T-helper 2 cell treated with Interferon-gamma antibody and Interleukin-4, amounts not matched to agents 100 ng/mL and 5 ng/mL, for 36 hours (primary cell): ENCODE results near the gene GNB1L. TPM values are rescaled to one million over a fixed set of nuclear protein-coding genes. Genes with fewer than 3 reads are reported as not detected.

Experiments used
- intact Hi-C: fragments of 100-400 bp; cut with micrococcal nuclease; formaldehyde crosslinking; loops from one replicate; pipeline ENCODE4 v1.15.1; 2023
- total RNA-seq: library from RNA; stranded (reverse); gene quantifications from 2 replicates; pipeline ENCODE4 v1.2.3, GENCODE V29; 2022

Gene GNB1L
- total RNA-seq, 1 donor from 2014 or later = 9.6 TPM

DNA sequence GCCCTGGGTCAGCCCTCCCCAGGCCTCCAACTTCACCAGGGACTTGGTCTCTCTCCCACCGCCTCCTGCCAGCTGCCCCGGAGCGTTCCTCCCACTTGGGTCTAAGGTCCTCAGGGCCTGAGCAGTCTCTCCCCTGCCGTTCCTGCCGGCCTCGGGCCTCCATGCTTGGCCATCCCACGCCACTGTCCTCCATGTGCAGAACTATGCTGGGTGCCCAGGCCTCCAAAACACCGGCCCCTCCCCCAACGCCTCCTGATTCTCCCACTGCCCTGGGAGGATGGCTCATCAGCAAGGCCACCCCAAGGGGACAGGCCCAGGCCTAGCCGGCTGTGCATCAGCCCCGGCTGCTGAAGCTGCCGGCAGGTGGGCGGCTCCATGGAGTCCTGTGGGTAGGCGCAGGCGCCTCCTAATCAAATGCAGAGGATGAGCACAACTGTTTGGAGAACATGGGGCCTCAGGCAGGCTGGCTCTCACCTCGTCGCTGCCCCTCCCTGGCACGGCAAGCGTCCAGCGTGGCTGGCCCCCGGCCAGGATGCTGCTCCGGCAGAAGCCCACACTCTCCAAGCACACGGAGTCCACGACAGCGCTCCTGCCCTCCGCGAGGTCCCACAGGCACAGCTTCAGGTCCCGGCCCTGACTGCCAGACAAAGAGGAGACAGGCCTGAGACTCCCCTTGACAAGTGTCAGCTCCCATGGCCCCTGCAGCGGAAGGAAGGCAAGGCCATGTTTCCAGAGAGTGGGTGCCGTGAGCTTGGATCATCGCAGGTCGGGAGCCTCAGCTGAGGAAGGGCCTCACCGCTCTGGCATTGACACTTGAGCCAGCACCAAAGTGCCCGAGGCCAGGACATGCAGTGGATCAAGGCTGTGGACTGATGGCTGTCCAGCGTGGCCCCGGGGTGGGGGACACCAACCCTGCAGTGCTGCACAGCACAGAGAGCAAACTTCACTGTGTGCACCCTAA is 42.6 kb downstream of the GNB1L start:
- intact Hi-C loops = no loop called here

GRCh38 chr22:19811211-19811621 is 43.5 kb downstream of the GNB1L start:
- intact Hi-C loops = no loop called here

DNA sequence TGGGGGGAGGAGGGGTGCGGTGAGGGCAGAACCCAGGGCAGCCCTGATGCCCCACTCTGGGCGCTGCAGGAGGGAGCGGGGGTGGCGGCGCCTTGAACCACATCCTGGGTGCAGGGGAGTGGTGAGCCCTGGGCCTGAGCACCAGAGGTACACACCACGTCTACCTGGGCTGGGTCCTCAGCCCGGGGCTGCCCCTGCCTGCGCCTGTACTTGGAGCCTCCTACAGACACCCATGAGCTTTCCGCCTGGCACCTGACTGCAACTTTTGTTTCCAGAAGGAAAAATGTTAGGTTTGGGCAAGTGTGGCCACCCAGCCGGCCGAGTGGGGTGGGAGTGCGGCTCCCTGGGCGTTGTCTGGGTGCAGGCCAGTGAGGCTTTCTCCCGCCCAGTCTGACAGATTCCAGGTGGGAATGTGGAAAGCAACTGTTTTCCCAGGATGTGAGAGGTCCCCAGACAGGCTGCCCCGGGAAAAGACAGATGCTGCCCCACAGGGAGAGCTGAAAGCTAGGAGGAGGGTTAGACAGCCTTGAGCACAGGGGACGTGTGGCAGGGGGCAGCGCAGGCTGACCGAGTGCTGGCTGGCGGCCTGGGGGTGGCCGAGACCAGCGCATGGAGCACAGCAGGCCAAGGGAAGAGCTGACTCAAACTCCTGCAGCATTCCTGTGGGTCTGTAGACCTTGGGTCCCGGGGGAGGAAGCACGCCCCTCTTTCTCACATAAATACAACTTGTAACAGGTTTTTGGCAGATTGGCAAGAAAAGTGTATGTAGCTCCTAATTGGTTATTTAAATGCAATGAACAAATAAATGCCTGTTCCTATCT is 44.1 kb downstream of the GNB1L start:
- intact Hi-C loops = no loop called here

DNA sequence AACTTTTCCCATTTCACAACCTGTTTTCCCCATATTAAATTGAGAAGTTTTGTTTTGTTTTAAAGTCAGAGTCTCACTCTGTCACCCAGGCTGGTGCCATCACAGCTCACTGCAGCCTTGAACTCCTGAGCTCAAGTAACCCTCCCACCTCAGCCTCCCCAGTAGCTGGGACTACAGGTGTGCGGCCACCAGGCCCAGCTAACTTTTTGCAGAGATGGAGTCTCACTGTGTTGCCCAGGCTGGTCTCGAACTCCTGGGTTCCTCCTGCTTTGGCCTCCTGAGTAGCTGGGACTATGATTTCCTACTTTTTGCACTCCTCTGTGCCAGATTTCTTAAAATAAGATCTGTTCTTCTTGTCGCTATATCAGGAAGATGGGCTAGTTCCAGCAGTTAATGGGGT is 44.9 kb downstream of the GNB1L start:
- intact Hi-C loops = no loop called here

DNA sequence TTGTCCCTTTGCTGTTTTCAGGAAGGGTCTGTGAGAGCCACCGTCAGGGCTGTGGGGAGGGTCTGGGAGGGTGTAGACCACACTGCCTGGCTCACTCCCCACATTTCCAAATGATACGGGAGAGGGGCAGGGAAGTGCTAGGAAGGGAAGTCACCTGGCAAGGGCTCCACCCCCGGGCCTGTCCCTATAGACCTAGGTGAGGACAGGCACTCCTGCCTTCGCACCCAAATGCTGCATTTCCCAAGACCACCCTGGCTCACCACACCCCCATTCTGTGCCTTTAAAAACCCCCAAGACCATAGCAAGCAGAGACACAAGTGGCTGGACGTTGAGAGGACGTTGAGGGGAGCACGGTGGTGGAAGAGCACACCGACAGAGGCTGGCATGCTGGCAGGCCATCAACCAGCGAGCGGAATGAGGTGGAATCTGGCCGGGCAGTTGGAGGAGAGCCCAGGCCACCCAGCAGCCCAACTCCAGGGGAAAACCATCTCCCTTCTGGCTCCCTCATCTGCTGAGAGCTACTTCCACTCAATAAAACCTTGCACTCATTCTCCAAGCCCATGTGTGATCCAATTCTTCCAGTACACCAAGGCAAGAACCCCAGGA is 45.7 kb downstream of the GNB1L start:
- intact Hi-C loops = no loop called here

DNA sequence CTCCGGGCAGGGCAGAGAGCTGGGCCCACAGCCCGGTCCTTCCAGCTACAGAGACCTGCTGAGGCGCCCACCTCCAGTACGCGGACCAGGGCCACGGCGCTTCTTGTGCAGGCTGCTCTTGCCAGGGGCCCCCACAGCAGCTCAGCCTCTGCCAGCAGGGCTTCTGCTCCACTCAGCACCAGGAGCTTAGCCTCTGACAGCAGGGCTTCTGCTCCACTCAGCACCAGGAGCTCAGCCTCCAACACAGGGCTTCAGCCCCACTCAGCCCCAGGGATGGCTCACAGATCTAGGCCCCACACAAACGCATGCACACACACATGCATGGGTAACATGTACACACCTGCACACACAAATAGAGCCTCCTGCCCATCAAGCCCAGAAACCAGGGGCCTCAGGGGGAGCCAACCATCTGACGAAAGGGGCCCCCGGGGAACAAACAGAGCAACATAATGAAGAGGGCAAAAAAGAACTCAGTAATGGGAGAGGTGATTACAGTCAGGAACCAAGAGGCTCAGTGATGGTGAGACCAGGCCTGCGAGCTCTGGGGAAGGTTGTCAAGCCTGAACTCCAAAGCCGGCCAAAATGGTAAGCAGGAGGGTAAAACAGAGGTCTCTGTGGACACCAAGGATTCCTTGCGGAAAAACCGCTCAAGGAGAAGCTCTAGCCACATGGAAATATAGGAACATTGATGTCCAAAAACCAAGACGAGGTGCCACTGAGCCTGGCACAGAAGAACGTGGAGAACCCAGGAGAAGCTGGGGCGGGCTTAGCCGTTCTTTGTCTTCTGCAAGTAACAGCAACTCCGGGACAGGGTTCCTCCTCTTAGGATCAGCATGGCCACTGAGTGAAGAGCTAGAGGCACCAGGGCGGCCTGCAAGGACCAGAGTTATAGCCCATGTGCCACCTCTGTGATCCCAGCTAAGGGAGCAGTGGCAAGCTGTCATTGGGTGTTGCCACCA is 46.5 kb downstream of the GNB1L start:
- intact Hi-C loops = no loop called here

GRCh38 chr22:19807161-19807913 is 47.3 kb downstream of the GNB1L start:
- intact Hi-C loops = no loop called here

GRCh38 chr22:19806213-19807160 is 48.2 kb downstream of the GNB1L start:
- intact Hi-C loops = no loop called here

GRCh38 chr22:19805821-19806212 is 48.9 kb downstream of the GNB1L start:
- intact Hi-C loops = no loop called here

DNA sequence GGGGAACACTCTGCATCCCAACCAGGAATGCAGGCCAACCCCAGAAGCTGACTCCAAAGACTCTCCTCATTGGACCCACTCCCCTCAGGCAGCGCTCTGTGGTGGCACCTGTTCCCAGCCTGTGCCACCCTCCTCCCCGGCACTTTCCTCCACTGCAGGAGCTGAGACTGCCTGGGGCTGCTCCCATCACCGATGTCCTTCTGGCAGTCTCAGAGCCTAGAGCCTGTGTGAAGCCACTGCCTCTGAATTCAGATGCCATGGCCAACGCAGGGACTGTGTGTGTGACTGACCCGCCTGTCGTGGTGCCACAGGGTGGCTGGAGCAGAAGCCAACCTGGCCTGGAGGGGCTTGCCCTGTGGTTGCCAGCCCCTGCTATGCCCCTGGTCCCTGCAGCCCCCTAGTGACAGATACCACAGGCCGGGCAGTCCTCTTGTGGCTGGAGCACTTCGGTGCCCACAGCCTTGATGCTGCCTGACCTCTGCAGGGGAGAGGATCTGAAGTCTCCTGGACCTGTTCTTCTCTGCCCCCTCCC is 50.9 kb downstream of the GNB1L start:
- intact Hi-C loops = no loop called here

DNA sequence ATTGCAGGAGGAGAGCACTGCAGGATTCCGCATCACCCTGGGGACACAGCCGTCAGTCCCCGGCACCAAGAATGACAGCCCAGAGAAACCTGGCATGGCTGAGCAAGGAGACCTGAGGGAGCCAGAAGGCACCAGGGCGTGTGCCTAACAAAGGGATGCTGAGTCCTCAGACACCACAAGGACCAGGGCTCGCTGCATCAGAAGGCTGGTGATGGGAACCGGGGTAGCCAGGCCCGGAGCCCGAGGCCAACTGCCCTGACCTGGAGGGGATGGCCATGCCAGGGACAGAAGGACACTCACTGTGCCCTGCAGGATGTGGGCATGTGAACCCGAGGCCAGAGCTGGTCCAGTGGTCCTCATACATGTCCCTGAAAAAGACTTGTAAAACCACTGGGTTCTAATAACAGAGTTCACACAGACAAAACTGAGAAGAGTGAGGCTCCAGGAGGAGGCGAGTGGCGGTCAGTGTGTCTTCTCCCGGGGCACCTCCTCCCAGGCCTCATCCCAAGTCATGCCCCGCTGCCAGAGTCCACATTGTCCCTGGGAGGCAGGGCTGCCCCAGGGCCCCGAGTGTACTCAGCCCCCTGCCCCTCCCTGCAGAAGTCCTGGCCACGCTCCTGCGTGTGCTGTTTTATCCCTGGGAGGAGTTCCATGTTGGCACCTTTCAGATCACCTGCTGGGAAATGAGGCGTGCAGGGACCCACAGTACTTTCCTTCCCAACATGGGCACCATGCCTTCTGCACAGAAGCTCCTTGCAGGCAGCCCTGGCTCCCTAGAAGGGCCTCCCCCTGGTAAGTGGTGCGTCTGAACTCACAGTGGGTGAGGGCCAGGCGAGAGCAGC is 51.6 kb downstream of the GNB1L start:
- intact Hi-C loops = no loop called here

GRCh38 chr22:19802001-19802893 is 52.4 kb downstream of the GNB1L start:
- intact Hi-C loops = no loop called here

GRCh38 chr22:19801340-19802000 is 53.2 kb downstream of the GNB1L start:
- intact Hi-C loops = no loop called here

DNA sequence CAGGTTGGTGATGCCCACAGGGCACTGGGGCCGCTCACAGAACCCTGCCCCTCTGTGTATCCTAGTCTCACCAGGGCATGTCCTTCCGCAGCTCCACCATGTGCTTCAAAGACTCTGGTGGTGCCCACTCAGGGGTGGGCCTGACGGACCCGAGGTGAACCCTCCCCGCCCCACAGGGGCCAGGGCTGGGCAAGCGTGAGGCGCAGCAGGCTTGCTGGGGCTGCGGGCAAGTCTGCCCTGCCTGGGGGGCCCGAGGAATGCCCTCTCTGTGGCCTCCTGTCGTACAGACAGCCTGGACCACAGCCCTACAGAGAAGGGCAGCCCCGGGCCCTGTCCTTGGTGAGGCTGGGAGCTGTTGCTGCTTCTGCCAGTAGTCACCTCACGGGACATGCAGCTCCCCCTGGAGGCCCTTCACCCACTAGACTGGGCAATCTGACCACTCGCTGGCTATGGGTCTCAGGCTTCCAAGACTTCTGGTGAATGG is 53.9 kb downstream of the GNB1L start:
- intact Hi-C loops = no loop called here

- intact Hi-C loops = no loop called here
These were observed 54.4 kb downstream of the GNB1L start for GRCh38 chr22:19800306-19800705.
